ENCODE data around the gene AQP1. TPM values are rescaled to one million over a fixed set of nuclear protein-coding genes. Genes with fewer than 3 reads are reported as not detected.

The AQP1 gene
- total and polyA plus RNA-seq, 7 donors = 75.0 to 229 (median 97.8) TPM

DNA sequence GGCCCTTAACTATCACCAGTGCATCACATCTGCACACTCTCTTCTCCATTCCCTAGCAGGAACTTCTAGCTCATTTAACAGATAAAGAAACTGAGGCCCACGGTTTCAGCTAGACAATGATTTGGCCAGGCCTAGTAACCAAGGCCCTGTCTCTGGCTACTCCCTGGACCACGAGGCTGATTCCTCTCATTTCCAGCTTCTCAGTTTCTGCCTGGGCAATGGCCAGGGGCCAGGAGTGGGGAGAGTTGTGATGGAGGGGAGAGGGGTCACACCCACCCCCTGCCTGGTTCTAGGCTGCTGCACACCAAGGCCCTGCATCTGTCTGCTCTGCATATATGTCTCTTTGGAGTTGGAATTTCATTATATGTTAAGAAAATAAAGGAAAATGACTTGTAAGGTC lies 13.5 kb downstream of the AQP1 start:
- ATAC-seq (no peak), DNase-seq (peak in 1 of 2 donors; percentile 30)
- Histone ChIP-seq H3K4me3 (no peak overlapping the region), H3K27me3 (ENCODE audit: insufficient read depth in 3 of 3, low read length in 2 of 3) (no peaks in the 10 kb centered on the region), H3K9me3 (no peaks in the 10 kb centered on the region), H3K27ac (no peak overlapping the region), H3K36me3 (ENCODE audit: insufficient read depth in 1 of 2, low read depth in 1 of 2) (peaks cover 0 to 6% of the 10 kb centered on the region in 2 donors), H3K4me1 (peaks cover 17% of the 10 kb centered on the region)
- intact Hi-C loops (cut with DNase I) = no loop called here
- TF ChIP-seq, protein P1, sequence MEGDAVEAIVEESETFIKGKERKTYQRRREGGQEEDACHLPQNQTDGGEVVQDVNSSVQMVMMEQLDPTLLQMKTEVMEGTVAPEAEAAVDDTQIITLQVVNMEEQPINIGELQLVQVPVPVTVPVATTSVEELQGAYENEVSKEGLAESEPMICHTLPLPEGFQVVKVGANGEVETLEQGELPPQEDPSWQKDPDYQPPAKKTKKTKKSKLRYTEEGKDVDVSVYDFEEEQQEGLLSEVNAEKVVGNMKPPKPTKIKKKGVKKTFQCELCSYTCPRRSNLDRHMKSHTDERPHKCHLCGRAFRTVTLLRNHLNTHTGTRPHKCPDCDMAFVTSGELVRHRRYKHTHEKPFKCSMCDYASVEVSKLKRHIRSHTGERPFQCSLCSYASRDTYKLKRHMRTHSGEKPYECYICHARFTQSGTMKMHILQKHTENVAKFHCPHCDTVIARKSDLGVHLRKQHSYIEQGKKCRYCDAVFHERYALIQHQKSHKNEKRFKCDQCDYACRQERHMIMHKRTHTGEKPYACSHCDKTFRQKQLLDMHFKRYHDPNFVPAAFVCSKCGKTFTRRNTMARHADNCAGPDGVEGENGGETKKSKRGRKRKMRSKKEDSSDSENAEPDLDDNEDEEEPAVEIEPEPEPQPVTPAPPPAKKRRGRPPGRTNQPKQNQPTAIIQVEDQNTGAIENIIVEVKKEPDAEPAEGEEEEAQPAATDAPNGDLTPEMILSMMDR (IDR thresholded peaks at IDR 0.05) = no peak
- 58 to 82% (median 61%) methylated on average over 2 of the region's 2 CpGs for WGBS, 3 donors

DNA sequence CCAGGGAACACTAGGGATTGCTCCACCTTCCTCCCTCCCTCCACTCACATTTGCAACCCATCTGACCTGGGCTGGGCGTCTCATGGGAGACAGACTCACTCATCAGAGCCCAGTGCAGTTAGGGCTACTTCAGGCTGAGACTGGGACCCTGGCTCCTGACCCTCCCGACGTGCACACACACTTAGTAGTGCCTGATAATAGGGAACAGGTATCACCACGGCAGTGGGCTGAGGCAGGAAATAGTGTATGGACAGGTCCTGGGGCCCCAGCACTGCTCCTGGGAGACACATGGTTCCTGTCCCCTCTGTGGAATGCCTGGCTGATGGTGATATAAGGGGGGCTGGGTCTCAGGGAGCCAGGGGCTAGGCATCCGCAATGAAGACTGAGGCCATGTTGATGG lies 14.3 kb downstream of the AQP1 start:
- intact Hi-C loops (cut with DNase I) = no loop called here
- Histone ChIP-seq H3K36me3 (ENCODE audit: insufficient read depth in 1 of 2, low read depth in 1 of 2) (peaks cover 0 to 6% of the 10 kb centered on the region in 2 donors), H3K27ac (no peak overlapping the region), H3K27me3 (ENCODE audit: insufficient read depth in 3 of 3, low read length in 2 of 3) (no peaks in the 10 kb centered on the region), H3K9me3 (no peaks in the 10 kb centered on the region), H3K4me1 (peaks cover 16% of the 10 kb centered on the region), H3K4me3 (no peak overlapping the region)
- TF ChIP-seq, protein P1 (IDR thresholded peaks at IDR 0.05) = no peak
- no peak for DNase-seq
- no peak for ATAC-seq
- WGBS, 3 donors = 87 to 90% (median 89%) methylated on average over 5 of the region's 5 CpGs

DNA sequence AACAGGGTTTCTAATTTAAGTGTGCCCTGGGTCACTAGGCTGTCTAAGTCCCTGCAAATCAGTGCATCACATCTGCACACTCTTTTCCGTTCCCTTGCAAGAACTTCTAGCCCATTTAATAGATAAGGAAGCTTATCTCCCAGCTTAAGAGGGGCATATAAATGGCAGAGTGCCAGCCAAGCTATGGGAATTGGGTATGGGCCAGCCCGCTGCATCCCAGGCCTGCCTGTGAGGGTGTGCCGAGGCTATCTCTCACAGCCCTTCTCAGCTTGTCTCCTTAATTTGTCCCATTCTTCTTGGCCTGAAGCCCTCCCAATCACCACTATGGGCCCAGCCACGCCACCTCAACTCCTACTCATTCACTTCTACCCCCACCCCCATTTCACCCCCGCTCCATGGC lies 14.7 kb downstream of the AQP1 start:
- Histone ChIP-seq H3K4me3 (no peak overlapping the region), H3K4me1 (peaks cover 16% of the 10 kb centered on the region), H3K27ac (no peak overlapping the region), H3K27me3 (ENCODE audit: insufficient read depth in 3 of 3, low read length in 2 of 3) (no peaks in the 10 kb centered on the region), H3K36me3 (ENCODE audit: insufficient read depth in 1 of 2, low read depth in 1 of 2) (peaks cover 0 to 6% of the 10 kb centered on the region in 2 donors), H3K9me3 (no peaks in the 10 kb centered on the region)
- TF ChIP-seq, protein P1 (IDR thresholded peaks at IDR 0.05) = no peak
- 85 to 90% (median 90%) methylated on average over 5 of the region's 5 CpGs for WGBS, 3 donors
- ATAC-seq (no peak), DNase-seq (peak in 1 of 2 donors; percentile 42)
- intact Hi-C loops (cut with DNase I) = no loop called here

DNA sequence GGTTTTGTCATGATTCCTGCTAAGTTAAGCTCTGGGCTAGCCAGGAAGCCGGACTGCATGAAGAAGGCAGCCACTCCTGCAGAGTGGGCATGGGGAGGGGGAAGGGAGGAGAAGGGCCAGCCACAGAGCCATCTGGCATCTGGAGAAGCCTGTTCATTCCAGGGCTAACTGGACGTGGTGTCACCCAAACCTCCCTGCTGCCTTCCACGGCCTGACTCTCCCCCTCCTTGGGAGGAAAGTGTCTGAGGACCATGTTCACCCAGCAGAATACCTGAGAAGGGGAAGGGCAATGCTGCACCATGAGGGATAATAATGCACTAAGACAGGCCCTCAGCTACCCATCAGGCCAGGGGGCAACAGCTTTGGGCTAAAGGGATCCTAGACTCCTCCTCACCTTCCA lies 15.4 kb downstream of the AQP1 start:
- ATAC-seq = no peak

More for the DNA sequence above, 15.4 kb downstream of the AQP1 start:
- Histone ChIP-seq H3K27me3 (ENCODE audit: insufficient read depth in 3 of 3, low read length in 2 of 3) (no peaks in the 10 kb centered on the region), H3K4me3 (no peak overlapping the region), H3K9me3 (no peaks in the 10 kb centered on the region), H3K36me3 (ENCODE audit: insufficient read depth in 1 of 2, low read depth in 1 of 2) (peaks cover 0 to 6% of the 10 kb centered on the region in 2 donors), H3K4me1 (peaks cover 18% of the 10 kb centered on the region), H3K27ac (no peak overlapping the region)
- 83 to 89% (median 88%) methylated on average over 3 of the region's 3 CpGs for WGBS, 3 donors
- intact Hi-C loops (cut with DNase I) = no loop called here
- DNase-seq = no peak
- TF ChIP-seq, protein P1 (IDR thresholded peaks at IDR 0.05) = no peak
